Measurements from ENCODE around the gene ACVR2B.
"Not testable (repeated sequence)": the region's sequence is repeated elsewhere in the genome, so short reads cannot be mapped to it uniquely, and the experiment has no call there.

GRCh38 chr3:38420758-38421157 is 32.9 kb upstream of the ACVR2B start:
- TF ChIP-seq TAF1 (IDR thresholded peaks at IDR 0.05; ENCODE audit: low read depth); CTCF (IDR thresholded peaks at IDR 0.05; ENCODE audit: poor library complexity, severe bottlenecking); EZH2 (IDR thresholded peaks at IDR 0.05; ENCODE audit: borderline replicate concordance, insufficient read depth, low read length, poor library complexity, severe bottlenecking); SMC3 (conservative IDR thresholded peaks at IDR 0.05; ENCODE audit: poor library complexity); RAD21 (conservative IDR thresholded peaks at IDR 0.05): not testable (repeated sequence)
